Activated effector memory CD4-positive, alpha-beta T cell treated with Interleukin-2 at 50 U/mL for 16 hours (primary cell): ENCODE data around the gene GALNT14.

ENCODE experiments used
- DNase-seq: peaks from one replicate; pipeline ENCODE4 v3.0.0-alpha.2; 2020

The GALNT14 gene

DNA sequence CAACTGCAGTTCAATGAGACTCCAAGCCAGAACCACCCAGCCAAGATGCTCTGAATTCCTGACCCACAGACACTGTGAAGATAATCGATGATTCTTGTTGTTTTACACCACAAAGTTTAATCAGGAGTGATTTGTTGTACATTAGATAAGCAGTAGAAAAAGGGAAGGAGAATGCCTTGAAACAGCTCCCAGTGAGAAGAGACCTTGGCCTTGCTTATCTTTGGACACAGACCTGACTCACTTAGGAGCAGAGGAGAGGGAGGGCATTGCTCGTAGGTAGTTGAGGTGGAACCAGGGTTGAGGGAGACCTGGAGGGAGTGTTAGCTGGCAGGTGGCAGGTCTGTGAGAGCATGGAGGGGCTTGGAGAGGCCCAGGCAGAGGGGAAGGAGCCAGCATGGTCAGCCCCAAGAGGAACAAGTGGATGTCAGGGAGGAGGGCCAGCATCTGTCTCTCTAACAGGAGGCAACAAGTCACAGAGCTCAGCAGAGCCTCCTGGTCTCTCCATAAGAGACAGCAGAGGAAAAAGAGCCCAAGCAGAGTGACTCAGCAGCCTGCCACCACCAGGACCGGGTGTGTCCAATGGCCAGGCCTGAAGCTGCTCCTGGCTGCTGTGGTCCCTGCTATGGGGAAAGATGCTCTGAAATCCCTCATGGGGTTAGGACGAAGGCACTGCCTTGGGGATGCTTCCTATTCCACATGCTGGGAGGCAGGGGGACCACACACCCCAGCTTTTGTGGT, 169.4 kb downstream of the GALNT14 start:
- no peak for DNase-seq

DNA sequence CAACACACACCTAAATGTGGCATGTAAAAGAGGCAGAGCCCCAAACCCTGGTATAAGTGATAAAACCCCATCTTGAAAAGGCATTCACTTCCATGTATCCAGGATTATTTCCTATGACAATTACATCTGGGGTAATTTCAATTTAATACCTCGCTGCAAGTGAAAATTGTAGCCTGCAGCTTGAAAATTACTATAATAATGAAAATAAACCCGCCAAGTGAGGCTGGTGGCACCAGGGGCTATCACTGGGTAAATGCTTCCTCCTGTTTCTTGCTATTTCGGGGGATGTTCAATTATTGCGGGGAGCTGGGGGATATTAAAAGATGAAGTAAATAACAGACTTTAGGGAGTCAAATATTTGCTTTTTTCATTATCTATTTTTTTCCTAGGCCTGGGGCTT, 171.5 kb downstream of the GALNT14 start:
- DNase-seq = no peak

DNA sequence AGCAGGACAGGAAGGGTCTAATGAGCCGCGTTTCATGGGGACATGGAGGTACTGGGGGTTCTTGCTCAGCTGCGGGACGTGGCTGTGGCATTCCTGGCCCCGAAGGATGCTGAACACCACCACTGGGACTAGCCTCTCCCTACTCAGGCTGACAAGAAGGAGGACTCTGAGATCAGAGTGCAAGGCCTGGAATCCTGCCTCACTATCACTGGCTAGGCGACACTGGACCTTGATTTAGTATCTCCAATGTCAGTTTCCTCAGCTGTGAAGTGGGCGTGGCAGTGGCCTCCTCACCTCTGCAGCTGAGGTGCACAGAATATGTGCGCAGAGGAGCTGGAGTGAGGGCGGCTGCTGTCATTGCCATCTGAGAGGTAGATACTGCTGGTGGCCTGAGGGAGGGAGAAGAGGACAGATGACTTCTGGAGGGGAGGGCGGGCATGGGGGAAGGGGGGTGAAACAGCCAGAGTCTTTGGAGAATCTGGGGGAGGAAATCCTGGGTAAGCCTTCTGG, 173.2 kb downstream of the GALNT14 start:
- DNase-seq = no peak

DNA sequence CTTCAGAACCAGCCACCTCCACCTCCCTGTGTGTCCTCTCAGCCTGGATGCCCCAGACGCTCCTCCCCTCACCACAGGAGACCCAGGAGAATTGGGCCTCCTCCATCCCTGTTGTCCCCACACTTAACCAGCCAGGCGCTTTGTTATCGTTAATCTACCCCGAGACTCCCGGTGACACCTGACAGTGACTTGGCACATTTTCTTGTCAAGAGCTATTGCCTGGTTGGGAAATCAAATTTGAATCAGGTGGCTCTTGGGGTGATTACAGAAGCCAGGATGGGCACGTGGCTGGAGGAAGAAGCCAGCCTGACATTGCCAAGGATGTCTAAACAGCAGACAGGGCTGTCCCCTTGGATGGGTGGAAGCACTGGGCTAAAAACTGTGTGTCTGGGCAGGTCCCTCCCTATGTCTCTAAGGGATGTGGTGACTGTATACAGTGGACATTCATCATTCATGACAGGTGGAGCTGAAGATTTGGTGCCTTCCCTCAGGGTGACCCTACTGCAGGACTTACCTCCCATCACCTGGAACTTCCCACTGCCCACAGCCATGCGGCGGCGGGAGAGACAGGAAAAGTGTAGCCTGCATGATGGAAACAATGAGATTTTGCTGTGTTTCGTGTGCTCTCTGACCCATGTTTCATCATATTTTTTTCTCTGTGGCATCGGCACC, 173.8 kb downstream of the GALNT14 start:
- DNase-seq = no peak

DNA sequence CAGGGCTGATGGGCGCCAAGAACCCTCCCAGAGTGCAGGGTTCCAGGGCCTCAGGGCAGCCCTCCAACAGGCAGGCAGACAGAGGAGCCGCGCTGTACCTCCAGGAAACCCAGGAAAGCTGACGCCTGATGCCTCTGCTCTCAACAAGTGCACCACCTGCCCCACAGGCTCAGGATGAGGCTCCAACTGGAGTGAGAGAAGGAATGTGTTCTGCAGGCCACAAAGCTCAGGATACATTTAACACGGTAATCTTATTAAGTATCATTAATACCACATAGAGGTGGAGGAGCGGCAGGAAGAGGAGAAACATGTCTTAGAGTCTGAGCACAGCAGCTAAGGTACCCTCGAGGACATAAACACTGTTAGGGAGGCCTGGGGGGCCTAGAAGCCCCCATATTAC, 175.1 kb downstream of the GALNT14 start:
- DNase-seq = no peak

DNA sequence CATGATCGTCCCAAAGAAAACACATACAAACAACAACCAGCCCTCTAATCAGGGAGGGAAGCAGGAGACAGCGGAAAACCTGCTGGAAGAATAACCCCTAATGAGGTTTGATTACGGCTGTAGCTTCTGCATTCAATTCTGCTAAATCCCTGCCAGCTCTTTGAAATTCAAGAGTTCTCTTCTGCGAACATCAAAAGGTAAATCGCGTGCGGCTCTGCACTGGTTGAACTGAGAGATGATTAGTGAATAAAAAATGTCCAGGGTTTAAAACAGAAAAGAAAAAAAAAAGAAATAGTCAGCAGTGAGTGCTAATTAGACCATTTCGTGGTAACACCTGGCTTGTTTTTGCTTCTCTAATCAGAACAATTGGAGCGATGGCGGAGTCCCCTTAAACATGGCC, 178.0 kb downstream of the GALNT14 start:
- DNase-seq = no peak

DNA sequence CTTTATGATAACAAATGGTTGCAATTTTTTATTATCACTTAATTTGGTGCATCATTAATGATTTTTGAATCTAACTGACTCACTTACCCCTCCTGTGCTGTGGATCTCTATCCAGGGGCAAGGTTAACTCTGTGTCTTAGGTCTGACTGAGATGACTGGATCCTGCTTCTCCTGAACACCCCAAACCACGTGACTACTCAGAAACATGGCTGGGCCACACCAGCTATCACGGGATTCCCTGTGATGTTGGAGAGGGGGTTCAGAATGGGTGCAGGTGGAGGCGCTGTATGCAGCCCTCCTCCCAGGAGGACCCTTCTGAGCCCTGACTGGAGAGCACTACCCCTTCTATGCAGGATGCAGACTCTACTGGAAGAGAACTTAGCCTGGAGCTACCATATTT, 178.6 kb downstream of the GALNT14 start:
- no peak for DNase-seq

DNA sequence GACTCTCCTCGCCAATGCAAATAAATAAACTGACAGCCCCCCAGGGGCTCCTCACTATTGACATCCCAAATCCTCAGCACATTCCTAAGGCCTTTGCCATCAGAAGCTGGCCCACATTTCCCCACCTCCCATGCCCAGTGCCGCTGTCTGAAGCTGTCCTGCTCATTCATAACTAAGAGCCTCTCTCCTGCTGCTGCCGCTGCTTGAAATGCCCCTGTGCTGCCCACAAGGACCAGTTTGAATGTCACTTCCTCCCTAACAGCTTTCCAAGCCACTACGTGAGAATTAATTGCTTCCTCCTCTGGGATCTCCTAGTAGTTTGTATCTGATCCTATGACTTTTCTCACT, 179.3 kb downstream of the GALNT14 start:
- no peak for DNase-seq

DNA sequence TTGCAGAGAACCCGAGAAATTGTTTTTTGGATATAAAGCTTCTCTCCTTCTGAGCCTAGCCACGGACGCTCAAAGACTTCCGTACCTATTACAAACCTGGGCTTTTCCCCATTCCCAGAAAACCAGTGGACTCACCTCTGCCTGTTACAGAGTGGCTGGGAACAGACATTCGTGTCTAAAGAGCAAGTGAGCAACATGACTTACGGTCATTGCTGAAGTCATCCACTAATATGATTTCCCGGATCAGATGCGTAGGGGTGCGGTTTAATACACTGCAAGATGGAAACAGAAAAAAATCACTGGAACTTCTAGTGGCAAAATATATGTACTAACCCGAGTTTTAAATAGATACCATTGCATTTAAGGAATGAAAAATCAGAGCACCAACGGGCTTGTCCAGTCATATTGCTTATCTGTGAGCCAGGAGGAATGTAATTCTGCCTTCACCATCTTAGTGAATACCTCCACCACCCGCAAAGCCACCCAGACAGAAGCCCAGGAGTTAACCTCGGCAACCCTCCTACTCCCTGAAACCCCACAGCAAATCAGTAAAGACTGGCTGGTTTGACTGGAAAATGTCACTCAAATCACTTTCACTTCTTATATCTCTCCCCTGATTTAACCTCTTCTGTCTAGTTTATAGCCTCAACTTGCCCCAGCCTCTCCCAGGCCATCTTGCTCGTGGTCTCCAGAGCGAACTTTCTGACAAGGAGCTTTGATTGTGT, 179.9 kb downstream of the GALNT14 start:
- no peak for DNase-seq

DNA sequence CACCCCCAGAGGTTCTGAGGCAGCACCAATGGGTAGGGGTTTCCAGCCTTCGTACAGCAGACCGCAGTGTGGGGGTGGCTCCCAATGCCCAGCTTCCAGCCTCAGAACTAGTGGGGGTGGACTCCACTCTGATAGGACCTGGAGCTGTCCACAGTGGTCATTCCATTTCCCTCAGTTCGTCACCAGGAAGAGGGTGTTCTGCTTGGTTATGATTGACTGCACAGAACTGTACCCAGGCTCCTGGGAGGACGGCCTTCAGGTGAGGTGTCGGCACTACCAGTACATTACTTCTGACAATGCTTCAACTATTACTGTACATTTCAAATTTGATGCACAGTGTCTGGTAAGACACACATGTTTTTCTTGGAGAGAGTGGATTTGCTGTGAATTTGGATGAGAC, 180.6 kb downstream of the GALNT14 start:
- no peak for DNase-seq

DNA sequence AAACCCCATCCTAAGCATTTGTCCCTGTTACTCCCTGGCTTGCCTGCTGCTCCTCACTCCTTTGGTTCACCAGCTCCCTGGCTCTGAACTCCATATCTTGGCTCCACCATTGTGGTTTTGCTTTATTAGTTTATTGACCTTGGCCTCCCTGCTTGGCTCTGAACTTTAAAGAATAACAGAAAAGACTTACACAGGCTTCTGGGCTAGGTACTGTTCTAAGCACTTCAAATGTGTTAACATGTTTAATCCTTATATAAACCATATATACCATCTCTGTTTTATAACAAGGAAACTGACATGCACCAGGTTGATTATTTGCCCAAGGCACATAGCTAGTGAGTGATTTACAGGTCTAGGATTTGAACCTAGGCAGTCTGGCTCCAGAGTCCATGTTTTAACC, 181.2 kb downstream of the GALNT14 start:
- DNase-seq = no peak

DNA sequence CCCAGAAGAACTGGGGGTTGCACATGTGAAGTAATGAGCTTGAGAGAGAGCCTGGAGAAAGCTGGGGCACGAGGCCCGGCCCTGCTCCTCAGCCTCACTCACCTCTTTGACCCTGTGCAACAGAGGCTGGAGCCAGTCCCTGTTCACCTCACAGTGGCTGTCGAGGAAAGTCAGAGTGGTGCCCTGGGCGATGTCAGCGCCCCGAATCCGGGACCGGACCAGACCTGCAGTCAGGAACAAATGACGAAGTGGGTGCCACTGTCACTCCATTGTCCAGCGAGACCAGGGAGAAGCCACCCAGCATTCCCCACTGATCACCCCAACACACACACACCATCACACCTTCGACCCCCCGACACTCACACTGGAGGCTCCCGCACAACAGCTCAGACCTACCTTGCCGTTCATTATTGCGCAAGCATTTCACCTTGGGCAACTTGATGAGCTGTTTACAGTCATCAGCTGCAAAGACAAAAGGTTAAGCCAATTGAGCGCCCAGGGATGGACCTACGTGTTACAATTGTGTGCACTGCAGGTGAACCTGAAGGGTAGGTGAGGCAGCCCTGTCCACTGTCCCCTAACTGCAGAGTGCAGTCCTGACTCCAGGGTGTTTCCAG, 182.6 kb downstream of the GALNT14 start:
- no peak for DNase-seq

DNA sequence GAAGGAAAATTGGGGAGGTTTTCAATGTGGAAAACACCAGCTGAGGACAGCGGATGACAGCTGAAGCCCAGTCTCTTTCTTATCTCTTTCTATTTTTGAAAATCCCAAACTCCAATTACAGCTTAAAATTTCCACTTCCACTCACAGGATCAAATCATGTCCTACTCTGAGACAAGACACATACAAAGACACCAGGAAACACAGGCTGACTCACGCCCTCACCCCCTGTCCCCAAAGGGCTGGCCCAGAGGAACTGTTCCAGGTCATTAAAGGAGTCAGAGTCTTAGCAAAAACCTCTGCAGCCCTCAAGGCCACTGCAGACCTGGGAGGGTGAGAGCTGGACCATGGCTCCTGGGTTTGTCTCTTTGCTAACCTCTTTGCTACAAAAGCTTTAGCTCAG, 187.9 kb downstream of the GALNT14 start:
- no peak for DNase-seq

DNA sequence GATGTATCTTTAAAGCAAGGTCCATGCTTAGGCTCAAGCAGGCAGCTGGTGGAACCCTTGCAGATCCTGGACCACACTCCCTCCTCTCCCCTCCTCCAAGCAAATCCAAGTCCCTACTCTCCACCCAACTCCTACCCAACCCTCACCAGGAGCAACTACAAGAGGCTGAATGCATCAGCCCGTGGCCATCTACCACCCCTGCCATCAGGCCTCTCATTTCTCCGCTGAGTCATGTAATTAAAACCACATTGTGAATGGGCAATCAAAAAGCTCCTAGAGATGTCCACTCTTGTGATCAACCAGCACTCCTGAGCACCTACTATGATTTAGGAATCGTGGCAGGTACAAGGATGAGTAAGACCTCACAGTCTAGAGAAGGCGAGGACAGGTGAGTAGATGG, 188.8 kb downstream of the GALNT14 start:
- no peak for DNase-seq

DNA sequence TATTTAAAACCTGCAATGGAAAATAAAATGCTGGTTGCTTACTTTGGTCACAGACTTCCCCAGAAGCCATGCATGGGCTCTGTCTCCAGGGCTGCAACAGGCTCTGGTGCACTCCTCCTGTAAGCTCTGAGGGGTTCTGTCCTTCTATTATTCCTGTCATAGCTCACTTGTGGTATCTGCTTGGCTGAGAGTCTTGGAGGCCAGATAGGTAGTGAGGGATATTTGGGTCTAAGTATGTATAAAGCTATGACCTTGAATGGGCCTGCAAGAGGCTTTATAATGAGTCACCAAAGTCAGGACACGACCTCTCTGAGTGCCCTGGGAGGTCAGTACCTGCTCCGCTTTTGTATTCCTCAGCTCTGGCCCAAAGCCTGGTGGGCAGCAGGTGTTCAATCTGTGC, 189.4 kb downstream of the GALNT14 start:
- DNase-seq = no peak

DNA sequence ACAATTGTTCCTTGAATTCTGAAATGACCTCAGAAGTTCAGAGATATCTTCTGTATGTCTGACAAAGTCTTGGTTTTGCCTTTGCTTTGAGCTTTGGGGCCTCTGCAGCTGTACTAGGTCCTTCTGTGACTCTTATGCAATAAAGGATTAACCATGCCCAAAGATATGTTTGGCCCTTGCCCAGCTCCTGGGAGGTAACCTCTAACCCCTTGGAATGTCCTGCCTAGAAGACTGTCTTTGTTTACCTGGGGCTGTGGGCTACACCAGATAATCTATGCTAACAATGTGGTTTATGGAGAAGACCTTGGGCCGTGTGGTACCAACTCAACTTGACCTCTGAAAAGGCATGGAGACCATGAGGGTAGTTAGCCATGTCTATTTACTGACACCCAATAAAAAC, 190.1 kb downstream of the GALNT14 start:
- no peak for DNase-seq

DNA sequence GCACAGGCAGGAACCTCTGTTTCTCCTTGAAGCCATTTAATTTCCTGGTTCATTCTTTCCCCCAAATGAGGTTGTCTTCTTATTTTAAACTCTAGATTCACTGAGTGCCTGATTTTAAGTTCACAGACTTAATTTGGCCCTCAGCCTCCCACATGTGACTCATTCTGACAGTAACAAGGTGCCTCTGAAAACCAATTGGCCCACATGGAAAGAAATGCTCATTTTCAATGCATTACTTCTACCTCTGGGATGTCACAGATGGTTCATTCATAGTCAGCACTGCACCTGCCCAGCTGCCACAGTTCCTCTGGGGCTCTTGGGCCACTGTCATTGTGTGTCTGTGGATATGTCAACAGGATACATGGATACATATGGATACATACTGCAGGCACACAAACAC, 190.6 kb downstream of the GALNT14 start:
- no peak for DNase-seq

DNA sequence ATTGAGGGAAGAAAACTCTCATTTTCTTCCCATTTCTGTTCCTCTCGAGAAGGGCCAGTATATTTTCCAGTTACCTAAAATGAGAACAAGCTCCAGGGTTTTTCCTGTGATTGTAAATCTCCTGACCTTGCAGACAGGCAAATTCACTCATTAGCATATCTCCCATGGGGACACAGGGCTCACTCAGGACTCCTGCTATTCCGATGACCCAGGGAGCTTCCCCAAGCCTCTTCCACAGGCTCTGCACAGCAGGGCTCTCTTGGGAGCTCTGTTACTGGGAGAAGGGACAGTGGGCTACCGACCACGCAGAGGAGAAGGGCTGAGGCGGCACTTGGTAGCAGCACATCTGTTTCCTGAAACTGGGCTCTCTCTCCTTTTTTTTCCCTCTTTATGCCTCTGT, 195.8 kb downstream of the GALNT14 start:
- DNase-seq = no peak

DNA sequence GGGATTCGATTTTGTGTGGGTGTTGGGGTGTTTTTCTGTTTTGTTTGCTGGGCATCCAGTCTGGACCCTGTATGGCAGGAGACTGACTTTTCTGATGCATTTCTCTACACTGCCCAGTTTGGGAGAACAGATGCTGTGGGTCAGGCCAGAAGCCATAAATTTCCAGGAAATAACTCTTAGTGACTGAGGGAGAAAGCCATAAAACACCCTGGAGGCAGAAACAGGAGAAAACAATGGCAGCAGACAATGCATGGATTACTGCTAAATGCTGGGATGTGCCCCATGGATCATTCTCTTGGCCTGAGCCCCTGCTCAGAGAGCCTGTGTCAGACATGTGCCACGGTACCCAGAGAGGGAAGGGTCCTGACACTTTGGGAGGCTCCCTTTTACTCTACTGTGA, 197.4 kb downstream of the GALNT14 start:
- no peak for DNase-seq

DNA sequence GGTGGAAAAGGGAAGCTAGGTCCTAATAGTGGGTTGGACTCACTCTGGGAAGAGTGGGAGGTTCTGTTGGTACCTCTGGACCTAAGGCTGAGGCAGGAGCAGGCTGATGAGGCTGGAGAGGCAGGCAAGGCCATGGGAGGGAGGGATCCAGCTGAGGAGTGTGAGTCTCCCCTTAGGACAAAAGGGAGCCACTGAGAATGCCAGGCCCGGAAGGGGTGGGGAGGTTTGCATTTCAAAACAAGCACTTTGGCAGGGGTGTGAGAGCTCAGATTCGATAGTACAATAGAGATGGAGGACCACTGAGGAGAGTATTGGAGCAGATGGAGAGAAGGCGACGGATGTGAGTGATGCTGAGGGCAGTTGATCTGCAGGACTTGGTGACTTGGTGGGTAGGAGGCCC, 198.9 kb downstream of the GALNT14 start:
- no peak for DNase-seq

DNA sequence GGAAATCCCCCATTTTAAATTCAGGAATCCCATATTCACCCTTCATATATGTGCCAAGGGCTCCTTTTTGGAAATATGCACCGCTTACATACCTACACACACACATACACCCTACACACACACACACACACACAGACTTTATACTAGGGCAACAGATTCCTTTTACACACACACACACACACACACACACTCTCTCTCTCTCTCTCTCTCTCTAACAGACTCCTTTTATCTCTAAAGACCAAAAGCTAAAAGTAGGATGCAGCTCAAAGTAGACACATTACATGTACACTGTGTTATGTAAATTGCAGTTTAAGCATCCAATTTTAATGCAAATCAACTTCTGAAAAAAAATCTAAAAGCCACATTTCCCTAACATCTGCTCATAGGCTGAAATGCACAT, 200.0 kb downstream of the GALNT14 start:
- DNase-seq = no peak

DNA sequence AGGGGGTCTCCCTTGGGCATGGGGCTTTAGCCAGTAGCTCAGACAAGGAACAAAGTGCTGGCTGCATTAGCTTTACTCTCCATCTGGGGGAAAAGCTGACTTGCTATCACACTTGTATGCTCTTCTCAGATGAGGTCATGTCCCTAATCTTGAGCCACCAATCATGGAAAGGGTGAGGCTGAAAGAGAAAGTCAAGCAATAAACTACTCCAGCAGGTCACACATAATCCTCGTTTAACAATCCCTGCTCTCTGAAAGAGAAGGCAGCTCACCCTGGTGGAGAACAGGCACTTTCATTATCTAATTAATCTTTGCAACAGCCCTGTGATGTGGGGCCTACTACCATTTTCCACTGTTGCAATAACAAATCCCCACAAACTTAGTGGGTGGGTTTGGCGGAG, 201.3 kb downstream of the GALNT14 start:
- DNase-seq = no peak

DNA sequence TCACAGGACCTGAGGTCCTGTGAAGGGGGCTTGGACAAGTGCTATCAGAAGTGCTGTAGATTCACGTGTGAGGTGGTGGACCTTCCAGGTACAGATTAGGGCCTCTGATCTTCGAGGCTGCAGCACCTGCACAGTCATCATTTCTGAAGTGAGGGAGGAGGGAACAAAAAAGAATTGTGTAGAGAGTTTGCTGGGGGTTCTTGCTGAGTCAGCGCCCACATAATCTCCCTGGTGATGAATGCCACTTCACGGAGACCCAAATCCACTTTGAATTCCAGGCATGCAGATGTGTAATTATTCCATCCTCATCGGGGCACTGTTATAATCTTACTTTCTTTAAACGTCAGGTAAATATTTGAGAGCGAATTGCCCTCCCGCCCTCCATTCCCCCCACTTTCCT, 202.4 kb downstream of the GALNT14 start:
- DNase-seq = no peak

DNA sequence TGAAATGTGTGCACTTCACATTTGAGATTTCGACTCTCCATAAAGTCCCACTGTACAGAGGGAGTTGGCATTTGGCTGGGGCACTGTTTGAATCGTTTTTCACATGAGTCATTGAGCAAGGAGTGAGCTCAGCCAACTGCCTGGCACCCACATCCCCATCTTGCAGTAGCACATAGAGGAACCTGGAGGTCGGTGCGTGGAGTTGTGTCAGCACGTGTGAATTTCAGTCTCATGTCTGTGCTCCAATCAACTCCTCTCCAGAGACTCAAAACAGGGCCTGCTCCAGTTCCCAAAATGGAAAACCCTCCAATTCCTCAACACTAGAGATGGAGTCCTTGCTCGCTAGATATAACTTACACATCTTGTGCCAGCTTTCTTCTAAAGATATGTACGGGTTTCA, 204.2 kb downstream of the GALNT14 start:
- DNase-seq = no peak
